C1 segment of cervical spinal cord (tissue), 14 donors: ENCODE data around the gene HLA-DMB.
"Not testable (repeated sequence)": the region's sequence is repeated elsewhere in the genome, so short reads cannot be mapped to it uniquely, and the experiment has no call there.

ENCODE experiments used
- DNase-seq, 14 donors: peaks; one replicate each; lab custom pipeline; 2025; lab: John Stamatoyannopoulos, UW

Gene HLA-DMB

DNA sequence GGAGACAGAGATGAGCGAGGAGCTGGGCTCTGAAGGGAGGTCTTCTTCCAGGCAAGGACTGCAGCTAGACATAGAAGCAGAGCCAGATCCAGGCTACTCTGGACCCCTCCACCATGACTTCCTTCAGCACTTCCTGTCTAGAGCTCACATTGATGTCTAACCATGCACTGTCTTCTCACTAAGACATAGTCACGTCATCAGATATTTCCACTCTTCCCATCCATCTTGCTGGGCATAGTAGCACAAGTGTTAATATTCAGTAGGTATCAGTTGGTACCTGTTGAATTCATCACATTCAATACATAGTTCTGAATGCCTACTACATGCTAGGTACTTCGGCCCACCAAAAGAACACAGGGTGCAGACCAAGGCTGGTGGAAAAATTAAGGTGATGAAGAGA is 9.2 kb upstream of the HLA-DMB start:
- DNase-seq: no peak

DNA sequence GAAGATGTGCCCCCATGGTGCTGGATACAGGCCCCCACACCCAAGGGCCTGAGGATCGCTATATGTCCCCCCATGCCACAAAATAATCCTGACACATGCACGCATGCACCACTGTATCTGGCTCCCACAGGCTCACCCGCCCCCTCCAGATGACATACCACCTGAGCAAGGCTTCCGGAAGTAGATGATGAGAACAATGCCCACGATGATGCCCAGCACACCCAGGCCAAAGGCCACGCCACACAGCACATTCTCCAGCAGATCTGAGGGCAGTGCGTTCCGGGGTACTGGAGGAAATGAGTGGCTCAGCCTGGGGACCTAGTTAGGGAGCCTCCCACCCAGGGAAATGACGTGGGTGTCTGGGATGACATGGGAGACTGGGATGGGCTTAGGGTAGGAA is 8.3 kb upstream of the HLA-DMB start:
- no peak for DNase-seq

DNA sequence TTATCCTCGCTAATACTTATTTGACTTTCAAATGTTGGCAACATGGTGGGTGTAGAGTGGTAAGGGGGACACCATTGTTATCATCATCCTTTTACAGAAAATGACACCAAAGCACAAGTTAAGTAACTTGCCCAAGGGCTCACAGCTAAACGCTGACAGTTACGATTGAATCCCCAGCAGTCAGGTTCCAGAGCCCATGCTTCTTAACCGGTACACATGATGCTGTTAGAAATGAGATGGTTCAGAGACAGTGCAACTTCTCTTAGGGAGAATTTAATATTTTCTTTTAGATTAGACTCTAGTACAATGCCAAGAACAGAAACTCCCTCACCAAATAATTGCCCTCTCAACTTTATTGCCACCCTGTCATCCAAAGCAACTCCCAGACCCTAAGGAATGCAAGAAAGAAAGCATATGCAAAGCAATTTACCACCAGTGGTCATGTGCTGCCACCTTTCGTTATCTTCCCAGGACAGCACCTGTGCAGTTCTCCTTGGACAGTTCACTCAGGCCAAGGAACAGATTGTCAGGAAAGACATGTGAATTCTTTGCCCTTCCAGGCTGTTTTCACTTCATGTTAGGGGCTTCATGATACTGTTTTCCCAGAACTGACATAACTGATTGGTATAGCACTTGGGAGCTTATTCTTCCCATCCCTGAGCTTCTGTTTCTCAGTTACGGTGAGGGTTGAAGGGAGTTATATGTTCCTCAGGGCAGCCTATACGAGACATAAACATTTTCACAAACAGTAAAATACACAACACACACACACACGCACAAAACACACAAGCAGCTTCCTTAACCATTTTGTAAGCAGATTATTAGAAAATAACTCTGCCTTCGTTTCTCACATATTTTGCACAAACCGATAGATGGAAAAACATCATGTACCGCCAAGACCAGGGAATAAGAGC is 7.0 kb upstream of the HLA-DMB start:
- DNase-seq: no peak

DNA sequence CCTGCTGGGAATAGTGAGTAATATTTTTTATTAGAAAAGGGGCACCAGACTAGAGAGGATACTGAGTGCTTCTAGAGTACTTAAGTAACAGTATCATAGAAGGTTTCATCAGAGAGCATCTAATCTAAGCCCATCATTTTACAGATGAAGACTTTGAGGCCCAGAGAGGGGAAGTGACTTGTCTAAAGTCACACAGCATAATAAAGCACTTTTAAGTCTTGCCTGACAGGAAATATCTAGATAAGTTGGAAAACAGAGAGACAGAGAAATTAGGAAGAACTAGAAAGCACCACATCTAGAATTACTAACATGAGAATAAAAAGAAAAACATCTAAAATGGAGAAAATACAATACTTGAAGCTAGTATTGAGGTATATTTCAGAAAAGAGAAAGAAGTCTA is 6.1 kb upstream of the HLA-DMB start:
- DNase-seq: no peak

DNA sequence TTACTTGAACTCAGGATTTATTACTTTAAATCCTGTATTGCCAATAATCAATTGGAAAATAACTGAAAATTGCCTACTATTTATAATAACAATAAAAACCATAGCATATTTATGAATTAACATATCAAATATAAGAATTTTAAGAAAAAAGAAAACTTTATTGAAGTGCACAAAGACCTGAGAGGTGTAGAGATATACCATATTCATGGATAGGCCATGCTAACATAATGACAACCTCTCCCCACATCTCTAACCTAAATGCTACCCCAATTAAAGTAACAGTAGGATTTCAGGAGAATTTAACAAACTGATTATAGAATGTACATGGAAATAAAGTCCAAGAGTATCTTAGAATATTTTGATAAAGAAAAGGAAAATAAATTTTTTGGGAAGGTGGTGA is 5.1 kb upstream of the HLA-DMB start:
- no peak for DNase-seq

DNA sequence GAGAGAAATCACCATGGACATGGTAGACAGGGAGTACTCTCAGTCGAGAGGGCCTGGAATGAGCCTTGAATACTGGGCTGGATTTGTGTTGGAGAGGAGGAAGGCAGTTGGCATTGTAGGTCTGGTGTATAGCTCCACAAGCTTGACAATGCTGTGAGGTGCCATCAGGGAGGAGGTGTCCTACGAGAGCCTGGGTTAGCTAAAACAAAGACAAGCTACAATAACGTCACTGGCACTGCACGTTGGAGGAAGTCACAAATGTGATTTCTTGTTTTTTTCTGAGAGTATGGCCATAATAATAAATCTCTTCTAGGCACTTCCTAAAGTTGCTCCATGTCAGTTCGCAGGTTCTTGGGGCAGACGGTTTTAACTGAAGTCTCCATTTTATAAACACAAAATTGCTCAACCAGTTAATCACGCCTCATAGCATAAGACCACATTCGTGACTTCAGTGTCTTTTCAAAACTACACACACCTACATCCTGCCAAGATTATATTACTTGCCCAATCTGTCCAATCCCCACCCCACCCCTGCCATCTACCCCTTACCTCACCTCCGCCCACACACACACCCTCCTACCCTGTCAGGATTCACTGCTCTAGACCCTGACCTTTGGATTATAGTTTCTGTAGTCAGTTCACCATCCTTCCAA is 4.4 kb upstream of the HLA-DMB start:
- no peak for DNase-seq

DNA sequence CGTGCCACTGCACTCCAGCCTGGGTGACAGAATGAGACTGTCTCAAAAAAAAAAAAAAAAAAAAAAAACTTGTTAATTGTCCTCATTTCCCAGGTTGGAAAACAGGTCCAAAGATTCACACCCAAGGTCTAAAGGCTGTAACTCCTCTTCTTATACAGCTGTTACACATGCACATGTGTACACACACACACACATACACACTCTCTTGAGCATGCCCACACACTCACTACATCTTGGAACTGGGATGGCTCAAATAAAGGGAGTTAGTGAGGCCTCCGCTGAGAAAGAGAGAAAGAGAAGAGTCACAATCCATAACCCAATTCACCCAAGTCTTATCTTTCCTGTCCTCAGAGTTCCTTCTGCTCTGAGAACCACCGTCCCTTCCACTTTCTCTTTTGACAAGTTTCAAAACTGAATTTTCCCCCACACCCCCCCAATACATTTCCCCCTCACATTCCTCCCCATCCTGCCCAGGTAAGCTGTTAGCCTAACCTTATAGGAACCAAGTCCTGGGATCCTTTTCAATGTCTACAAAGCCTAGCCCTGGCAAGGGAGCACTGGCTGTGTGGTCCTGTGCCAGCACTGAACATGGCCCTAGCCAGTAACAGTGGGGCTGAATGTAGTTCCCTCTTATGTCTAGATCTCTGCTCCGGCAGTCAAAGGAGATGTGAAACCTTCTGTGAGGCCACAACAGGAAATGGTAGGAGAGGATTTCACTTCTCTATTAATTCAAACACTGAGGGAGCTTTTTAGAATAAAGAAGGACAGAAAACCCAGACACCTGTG is 3.2 kb upstream of the HLA-DMB start:
- peak in 3 of 14 donors; percentile 13 to 24 (median 21) for DNase-seq

DNA sequence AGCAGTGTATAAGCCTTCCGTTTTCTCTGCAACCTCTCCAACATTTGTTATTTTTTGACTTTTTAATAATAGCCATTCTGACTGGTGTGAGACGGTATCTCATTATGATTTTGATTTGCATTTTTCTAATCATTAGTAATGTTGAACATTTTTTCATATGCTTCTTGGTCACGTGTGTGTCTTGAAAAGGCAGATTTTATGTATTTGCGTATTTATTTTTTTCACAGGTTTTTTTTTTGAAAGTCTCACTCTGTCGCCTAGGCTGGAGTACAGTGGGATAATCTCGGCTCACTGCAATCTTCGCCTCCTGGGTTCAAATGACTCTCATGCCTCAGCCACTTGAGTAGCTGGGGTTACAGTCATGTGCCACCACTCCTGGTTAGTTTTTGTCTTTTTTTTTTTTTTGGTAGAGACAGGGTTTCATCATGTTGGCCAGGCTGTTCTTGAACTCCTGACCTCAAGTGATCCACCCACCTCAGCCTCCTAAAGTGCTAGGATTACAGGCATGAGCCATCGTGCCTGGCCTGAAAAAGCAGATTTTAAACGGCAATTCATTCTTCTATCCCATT is 1.8 kb upstream of the HLA-DMB start:
- not testable (repeated sequence) for DNase-seq

DNA sequence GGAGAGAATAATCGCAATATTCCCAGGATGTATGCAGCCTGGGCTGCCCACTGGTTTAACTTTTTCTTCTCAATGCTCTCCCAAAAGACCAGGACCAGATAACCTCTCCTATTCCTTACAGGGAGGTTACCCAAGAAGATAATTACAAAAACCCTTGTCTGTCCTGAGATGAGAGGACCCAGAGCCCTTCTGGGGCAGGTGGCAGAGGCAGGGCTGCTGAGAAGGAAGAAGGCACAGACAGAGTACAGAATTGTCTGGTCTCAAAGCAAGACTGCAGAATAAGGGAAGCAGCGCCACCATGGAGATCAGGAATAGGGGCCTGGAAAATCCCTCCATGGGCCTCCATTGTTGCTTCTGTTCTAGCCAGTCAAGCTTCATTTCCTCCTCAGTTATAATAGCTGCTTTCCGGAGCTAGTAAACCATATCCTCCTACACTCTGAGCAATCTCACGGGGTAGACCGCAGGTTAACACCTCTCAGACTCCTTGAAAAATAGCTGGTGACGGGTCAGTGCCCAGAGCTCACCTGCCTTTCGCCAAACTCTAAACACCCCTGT is 463 bp upstream of the HLA-DMB start:
- DNase-seq: peak in 1 of 14 donors; percentile 54

DNA sequence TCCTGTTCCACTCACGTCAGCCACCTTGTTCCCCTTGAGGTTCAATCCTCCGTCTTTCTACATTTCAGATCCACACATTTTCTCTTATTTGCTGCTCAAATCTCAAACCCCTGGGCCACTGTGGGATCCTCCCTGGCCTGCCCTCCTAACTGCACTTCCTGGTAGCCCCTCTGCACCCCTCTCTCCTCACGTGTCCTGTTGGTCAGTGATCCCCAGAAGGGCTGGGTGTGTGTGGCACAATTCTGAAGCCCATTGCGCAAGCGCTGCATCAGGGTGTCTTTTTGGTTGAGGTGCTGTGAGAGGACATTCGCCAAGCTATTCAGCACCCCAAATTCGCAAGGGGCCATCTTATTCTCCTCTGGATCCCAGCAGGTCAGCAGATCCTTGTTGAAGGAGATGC is 2.3 kb downstream of the HLA-DMB start:
- no peak for DNase-seq

DNA sequence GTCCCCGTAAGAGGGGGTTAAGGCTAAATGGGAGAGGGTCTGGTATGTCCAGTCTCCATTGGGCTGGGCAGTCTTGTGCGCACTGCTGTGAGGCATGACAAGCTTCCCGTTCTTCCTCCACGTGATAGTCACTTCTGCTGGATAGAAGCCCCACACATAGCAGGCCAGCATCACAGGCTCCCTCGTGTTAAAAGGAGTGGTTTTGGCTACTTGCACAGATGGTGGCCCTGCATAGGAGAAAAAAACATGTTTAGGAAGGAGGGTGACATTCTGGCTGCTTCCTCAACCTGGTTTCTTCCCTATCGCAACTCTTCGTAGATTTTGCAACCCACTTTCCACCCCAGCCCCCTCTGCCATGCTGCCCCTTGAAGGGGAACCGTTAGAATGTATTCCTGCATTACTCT is 3.6 kb downstream of the HLA-DMB start:
- DNase-seq: peak in 5 of 14 donors; percentile 8 to 35 (median 20)

DNA sequence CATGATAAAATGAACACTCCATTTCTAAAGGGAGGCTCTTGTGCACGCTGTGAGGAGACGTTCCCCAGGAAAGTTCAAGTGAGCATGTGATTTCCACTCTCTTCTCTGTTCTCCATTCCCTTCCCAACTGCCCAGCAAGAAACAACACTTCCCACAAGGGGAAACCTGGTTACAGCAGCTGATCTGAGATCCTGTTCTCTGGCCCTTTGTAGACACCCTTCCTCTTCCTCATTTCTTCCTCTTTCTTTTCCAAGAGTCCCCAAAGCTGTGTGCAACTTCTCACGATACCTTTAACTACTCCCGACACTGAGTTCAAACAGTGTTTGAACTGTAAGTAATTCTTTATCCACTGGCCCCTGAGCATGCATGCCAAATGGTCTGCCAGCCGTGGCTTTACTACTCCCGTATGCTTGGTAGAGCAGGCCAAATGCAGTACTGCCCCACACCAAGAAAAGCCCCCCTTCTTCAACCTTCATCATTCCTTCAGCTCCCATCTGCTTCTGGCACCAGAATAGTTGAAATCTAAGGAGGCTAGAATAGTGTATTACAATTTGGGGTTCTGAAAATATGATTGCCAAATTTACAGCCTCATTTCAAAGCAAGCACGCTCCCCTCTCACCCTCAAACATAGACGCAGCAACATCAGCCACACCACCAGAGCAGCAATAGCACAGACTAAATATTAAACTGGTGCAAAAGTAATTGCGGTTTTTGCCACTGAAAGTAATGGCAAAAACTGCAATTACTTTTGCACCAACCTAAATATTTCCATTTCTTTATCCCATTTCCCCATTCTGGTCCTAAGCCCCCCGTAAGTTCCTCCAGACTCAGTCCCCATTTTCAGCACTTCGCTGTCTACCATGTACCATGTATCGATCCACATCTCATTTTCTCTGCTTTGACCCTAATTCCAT is 4.3 kb downstream of the HLA-DMB start:
- DNase-seq: peak in 1 of 14 donors; percentile 22

DNA sequence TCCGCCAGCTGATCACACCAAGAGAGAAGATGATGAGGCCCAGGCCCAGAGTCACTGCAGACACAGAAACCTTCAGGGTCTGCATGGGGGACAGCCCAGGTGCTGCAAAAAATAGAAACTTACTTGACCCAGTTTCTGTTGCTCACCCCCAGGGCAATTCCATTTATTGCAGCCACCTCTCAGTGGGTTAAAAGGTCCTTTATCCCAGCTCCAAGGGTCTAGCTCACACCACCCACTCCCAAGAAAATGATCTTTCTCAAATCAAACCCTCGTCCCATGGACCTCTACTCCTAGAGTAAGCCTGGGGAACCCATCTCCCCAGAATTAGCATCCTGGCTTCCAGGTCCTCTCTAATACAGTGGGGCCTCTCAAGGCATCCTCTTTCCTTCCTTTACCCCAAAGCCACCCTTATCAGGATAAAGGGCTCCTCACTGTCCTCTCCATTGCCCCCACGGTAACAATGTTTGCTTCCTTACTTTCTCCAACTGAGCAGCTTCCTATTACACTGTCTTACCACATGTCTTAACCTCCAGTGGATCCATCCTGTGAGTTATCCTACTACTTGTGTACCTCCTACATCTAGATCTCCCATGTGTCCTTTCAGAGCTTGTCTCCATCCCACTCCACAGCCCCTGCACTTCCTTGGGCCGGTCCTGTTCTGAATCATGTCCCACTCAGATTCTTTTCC is 5.1 kb downstream of the HLA-DMB start:
- no peak for DNase-seq

DNA sequence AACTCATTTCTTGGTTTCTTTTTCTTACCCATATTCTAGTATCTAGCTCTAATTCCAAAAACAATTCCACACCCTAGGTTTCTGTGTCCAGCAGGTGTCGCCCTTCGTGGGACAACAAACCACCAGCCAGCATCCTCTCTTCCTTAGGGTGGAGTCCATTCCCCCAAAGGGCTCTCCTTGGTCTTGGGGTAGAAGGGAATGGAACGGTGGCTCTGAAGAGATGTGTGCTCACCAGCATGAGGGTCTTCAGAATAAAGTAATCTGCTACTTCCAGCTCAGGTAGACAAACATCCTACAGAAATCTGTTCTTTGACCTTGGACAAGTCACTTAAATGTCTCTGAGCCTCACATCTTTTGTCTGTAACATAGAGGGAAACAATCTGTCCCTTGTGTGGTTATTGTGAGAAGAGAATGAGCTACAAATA is 7.2 kb downstream of the HLA-DMB start:
- DNase-seq: peak in 11 of 14 donors; percentile 10 to 61 (median 43)

DNA sequence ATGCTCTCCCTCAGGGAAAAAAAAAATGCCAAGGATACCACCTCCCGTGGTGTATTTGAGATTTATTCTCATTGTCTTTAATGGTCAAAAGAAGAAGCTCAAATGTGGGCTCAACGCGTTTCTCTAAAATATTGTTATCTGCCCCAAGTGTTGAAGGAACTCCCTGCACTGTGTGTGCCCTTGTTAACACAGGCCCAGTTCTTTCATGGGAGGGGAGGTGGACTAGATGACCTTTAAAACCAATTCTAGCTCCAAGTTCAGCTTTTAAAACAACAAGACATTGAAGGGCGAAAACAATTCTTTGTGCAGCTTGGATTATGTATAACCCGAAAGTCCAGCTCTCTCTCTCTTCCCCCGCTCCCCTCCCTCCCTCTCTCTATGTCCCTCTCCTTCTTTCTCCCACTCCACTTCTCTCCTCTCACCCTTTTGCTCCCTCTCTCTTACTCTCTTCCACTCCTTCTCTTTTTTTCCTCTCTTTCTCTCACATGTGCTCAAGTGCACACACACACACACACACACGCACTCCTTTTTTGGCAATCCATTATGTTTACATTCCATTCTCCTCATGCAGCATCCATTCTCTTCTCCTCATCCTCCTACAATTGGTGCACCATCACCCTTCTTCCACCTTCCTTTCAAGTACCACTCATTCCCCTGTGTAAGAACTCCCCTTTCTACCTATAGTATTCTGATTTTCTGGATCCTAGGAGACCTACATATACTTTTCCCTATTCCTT is 8.5 kb downstream of the HLA-DMB start:
- no peak for DNase-seq

DNA sequence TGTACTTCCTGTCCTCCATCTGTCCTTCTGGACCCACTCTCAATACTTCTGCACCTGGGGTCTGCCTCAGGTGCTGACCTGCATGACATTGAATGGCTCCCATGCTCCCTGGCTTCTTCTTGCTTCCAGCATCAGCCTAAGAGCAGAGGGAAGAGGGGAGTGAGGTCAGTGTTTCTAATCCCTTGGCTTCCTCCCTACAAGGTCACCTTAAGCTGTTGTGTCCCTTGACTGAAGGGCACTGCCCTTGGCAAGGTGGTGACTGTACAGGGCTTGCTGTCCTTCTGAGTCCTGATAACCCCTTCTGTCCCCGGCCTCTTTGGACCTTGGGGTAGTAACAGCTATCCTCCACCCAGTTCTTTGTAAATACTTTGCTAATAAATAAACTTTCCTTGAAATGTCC is 9.6 kb downstream of the HLA-DMB start:
- no peak for DNase-seq

DNA sequence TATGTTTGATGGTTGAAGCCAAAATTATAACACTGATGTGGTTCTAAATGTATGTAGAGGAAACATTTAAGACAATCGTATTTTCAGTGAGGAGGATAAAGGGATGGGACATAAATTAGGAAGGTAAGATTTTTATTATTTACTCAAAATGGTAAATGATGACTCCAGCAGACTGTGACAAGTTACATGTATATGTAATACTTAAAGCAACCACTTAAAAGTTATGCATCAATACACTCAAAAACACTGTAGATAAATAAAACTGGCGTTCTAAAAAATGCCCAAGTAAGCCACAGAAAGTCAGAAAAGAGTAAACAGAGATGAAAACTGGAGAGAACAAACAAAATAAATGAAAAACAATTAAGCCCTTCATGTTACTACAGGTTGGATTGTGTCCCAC is 18.7 kb downstream of the HLA-DMB start:
- no peak for DNase-seq

DNA sequence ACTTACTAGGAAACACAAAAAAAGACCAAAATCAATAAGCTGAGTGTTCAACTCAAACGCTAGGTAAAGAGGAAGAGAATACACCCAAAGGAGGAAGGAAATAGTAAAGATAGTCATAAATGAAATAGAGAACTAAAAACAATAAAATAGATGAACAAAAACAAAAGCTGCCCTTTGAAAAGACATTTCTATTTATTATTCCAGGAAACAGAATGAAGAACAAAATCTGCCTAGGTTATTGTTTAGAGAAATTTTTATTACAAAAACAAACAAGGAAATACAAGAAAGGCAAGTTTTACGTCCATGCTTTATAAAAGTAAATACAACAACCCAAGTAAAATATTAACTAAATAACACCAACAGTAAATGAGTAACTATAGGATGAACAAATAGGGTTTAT is 20.1 kb downstream of the HLA-DMB start:
- DNase-seq: no peak

DNA sequence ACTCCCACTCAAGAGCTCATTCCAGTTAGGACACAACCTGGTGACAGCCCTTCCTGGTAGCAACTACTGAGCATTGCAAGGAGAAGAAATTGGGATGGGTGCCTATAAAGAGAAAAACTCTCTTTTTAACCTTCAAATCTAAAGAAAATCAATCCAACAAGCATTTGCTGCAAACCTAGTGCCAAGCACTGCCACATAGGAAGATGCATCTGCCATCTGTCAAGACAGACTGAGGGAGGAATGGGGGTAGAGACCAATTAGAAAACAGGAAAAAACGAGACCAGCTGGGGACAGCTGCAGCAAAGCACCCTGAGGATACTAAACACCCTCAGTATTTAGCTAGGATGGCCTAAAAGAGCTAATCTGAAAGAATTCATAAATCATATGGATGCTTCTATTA is 27.9 kb downstream of the HLA-DMB start:
- DNase-seq: no peak
